GM12801 (cell line): Measurements from ENCODE around the gene FCGR1A.
"Not testable (repeated sequence)": the region's sequence is repeated elsewhere in the genome, so short reads cannot be mapped to it uniquely, and the experiment has no call there.

Experiments used
- CTCF ChIP-seq: IDR thresholded peaks from one replicate; pipeline ENCODE4 v1.5.1; 2011; ENCODE audit warnings: control low read depth; ENCODE audit not compliant: insufficient read length; ENCODE audit errors: extremely low read depth

FCGR1A gene

GRCh38 chr1:149782600-149782999 lies at the start of gene FCGR1A:
Gene FCGR1A (plus strand): TSS chr1:149782694. CDS start chr1:149782744, 50 bp downstream.
- not testable (repeated sequence) for TF ChIP-seq CTCF
